GM20000 (cell line): Measurements from ENCODE around the gene FAM222B.

ENCODE experiments used
- DNase-seq: peaks from one replicate; pipeline ENCODE4 v3.0.0; 2012; ENCODE audit warnings: low spot score
- CTCF ChIP-seq: IDR thresholded peaks from 2 replicates; pipeline ENCODE4 v1.5.1; 2012; ENCODE audit warnings: mild to moderate bottlenecking, control low read depth; ENCODE audit errors: extremely low read depth, missing control alignments

The FAM222B gene

GRCh38 chr17:28733346-28733745, 109.2 kb downstream of the FAM222B start:
- TF ChIP-seq CTCF = no peak
- no peak for DNase-seq

DNA sequence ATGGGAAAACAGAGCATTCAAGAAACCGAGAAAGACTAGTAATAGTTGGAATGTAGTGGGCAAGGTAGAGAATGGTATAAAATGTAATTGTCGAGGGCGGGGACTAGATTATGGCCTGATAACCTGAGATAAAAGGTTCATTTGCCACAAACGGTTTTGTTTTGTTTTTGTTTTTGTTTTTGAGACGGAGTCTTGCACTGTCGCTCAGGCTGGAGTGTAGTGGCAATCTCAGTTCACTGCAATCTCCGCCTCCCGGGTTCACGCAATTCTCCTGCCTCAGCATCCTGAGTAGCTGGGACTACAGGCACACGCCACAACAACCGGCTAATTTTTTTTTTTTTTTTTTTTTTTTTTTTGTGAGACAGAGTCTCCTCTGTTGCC, 112.7 kb downstream of the FAM222B start:
- DNase-seq = no peak
- no peak for TF ChIP-seq CTCF

DNA sequence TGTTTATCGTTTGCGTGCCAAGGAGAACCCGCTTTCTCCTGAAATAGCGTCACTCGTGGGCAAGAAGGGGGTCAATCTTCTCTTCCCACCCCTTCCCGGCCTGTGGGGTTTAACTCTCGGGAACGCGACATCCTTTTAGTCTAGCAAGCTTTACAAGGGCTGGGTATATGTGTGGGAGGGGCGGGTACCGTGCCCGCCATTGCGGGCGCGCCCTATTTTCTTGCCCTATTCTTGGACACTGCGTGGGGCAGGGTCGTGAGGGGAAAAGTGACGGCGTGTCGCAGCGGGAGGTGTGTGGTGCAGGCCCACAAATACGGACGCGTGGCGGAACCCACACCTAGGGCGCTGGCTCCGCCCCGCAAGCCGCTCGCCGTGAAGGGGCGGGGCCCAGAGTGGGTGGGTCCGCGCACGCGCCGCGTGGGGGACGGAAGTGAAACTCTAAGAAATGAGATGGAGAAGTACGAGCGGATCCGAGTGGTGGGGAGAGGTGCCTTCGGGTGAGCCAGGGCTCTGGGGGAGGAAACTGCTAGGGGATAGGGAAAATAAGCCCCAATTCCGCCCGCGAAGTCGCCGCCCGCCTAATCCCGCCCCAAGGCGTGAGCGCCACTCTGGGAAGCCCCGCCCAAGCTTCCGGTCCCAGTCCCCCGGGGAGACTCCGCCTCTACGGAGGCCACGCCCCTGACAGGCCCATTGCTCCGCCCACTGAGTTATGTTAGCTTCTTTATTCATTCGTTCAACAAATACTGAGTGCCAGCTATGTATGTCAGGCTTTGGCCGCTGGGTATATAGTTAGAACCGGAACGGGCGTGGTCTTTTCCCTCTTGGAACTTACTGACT, 114.0 kb downstream of the FAM222B start, which contains the start of gene NEK8:
NEK8 (plus strand) TSS at position 425 of the 837 bp plus-strand sequence; CDS start at position 451, 26 bp downstream.
- TF ChIP-seq CTCF = no peak
- peak; percentile 88 for DNase-seq

DNA sequence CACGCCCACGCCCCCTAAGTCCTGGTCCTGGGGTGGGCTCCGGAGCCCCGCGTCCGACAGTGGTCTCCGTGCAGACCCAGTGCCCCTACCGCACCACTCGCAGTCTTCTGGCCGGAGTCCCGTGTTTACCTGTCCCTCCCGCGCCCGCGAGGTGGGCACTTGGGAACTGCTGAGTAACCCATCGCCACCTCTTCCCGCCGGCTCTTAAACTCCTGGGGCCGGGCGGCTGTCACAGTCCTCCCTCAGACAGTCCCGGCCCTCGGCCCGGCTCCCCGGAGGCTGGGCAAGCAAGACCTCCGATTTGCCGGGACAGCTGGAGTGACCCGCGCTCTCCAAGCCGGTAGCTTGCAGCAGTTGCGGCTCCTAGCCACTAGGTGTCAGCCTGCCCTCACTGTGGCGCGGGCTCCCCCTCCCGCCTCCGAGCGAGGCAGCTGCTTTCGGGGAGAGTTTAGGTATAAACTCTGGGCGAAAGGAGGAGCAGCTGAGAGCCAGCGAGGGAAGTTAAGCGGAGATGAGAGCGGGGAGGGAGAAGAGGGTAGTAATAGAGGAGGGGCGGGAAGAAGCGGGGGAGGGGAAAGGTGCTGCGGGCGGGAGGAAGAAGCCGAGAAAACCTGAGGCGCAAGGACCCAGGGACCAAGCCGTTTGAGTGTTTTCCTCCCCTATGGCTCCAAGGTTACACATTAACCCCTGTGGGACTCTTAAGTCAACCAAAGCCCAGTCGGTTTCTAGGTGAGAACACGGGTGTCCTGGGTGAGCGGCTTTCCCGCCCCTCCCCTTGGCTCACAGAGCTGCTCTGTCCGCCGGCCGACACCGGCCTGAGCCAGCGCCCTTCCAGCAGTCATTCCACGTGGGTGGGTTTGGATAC, 115.7 kb downstream of the FAM222B start:
- TF ChIP-seq CTCF = peak; percentile 97
- DNase-seq = peak; percentile 91

- TF ChIP-seq CTCF = no peak
These were observed 116.4 kb downstream of the FAM222B start, which contains the start of gene TLCD1 for GRCh38 chr17:28726226-28726626. Gene TLCD1 (minus strand): TSS chr17:28726233. CDS start chr17:28726097, 136 bp downstream.

GRCh38 chr17:28725660-28726225, 116.8 kb downstream of the FAM222B start:
- TF ChIP-seq CTCF = no peak
- DNase-seq = no peak

More at GRCh38 chr17:28726226-28726626, 116.4 kb downstream of the FAM222B start, which contains the start of gene TLCD1:
- DNase-seq = peak; percentile 90
